CD8-positive, alpha-beta memory T cell (primary cell): Measurements from ENCODE around the gene GEMIN7. TPM values are rescaled to one million over a fixed set of nuclear protein-coding genes. Genes with fewer than 3 reads are reported as not detected.

Source experiments
- CTCF ChIA-PET: fragments of 350-600 bp; sonication (Branson Sonifier 250); formaldehyde crosslinking; loops from one replicate; lab custom pipeline; 2021; ENCODE audit warnings: antibody characterized with exemption; lab: Charles Lee
- POLR2A ChIA-PET: fragments of 350-600 bp; sonication (Branson Sonifier 250); formaldehyde crosslinking; loops from one replicate; lab custom pipeline; 2021; ENCODE audit warnings: antibody characterized with exemption; lab: Charles Lee
- DNase-seq, 5 donors: peaks; one replicate each; pipeline versions ENCODE4 v3.0.0 to v3.0.0-alpha.2; 2020 to 2022; ENCODE audit warnings: mixed read lengths in 1 of 5
- H3K27ac ChIP-seq: one replicate; pipeline ENCODE4 v1.7.0; 2013; ENCODE audit warnings: low read depth, mild to moderate bottlenecking, low read length, moderate library complexity
- H3K27me3 ChIP-seq: 2 replicates; pipeline ENCODE4 v1.7.0; 2013; ENCODE audit warnings: low read length, mild to moderate bottlenecking; ENCODE audit not compliant: insufficient read depth, poor library complexity, severe bottlenecking
- H3K36me3 ChIP-seq: 2 replicates; pipeline ENCODE4 v1.7.0; 2013; ENCODE audit warnings: mild to moderate bottlenecking, low read length, moderate library complexity; ENCODE audit not compliant: insufficient read depth
- H3K4me1 ChIP-seq: 2 replicates; pipeline ENCODE4 v1.7.0; 2013; ENCODE audit warnings: mild to moderate bottlenecking, low read length, moderate library complexity; ENCODE audit not compliant: insufficient read depth
- H3K4me3 ChIP-seq: 2 replicates; pipeline ENCODE4 v1.7.0; 2013; ENCODE audit warnings: mild to moderate bottlenecking, low read length
- H3K9me3 ChIP-seq: 2 replicates; pipeline ENCODE4 v1.7.0; 2013; ENCODE audit warnings: mild to moderate bottlenecking, low read length
- H3K27ac Mint-ChIP-seq, 8 donors: one replicate each; pipeline ENCODE4 v1.8.0; 2020 to 2021; ENCODE audit warnings: mixed read lengths in 8 of 8, mild to moderate bottlenecking in 6 of 8, inconsistent platforms in 3 of 8, moderate library complexity in 3 of 8
- H3K27me3 Mint-ChIP-seq, 2 donors: one replicate each; pipeline ENCODE4 v1.8.0; 2020 to 2021; ENCODE audit warnings: mixed read lengths in 2 of 2, mild to moderate bottlenecking in 1 of 2, moderate library complexity in 1 of 2
- H3K36me3 Mint-ChIP-seq, 3 donors: one replicate each; pipeline ENCODE4 v1.8.0; 2020 to 2021; ENCODE audit warnings: mixed read lengths in 3 of 3, inconsistent platforms in 1 of 3, mild to moderate bottlenecking in 1 of 3
- H3K4me1 Mint-ChIP-seq, 3 donors: one replicate each; pipeline ENCODE4 v1.8.0; 2020 to 2021; ENCODE audit warnings: mixed read lengths in 3 of 3, inconsistent platforms in 1 of 3, mild to moderate bottlenecking in 1 of 3
- H3K4me3 Mint-ChIP-seq, 7 donors: one replicate each; pipeline ENCODE4 v1.8.0; 2020 to 2021; ENCODE audit warnings: mixed read lengths in 7 of 7, mild to moderate bottlenecking in 6 of 7, moderate library complexity in 4 of 7, inconsistent platforms in 2 of 7
- H3K9me3 Mint-ChIP-seq, 5 donors: one replicate each; pipeline ENCODE4 v1.8.0; 2020 to 2022; ENCODE audit warnings: mixed read lengths in 5 of 5, mild to moderate bottlenecking in 3 of 5, moderate library complexity in 2 of 5, inconsistent platforms in 1 of 5
- polyA plus RNA-seq: library from polyadenylated mRNA; unstranded; fragments of 300-500 nt; fragmentation: Illumina TruSeq; gene quantifications from one replicate; pipeline ENCODE4 v1.2.3, GENCODE V29; 2021
- total RNA-seq, 2 experiments: library from RNA; stranded (reverse); gene quantifications; one replicate each; pipeline ENCODE4 v1.2.3, GENCODE V29; 2021

The GEMIN7 gene
- total and polyA plus RNA-seq, 3 experiments from 2014 or later = 51.6 to 93.5 (median 51.6) TPM

DNA sequence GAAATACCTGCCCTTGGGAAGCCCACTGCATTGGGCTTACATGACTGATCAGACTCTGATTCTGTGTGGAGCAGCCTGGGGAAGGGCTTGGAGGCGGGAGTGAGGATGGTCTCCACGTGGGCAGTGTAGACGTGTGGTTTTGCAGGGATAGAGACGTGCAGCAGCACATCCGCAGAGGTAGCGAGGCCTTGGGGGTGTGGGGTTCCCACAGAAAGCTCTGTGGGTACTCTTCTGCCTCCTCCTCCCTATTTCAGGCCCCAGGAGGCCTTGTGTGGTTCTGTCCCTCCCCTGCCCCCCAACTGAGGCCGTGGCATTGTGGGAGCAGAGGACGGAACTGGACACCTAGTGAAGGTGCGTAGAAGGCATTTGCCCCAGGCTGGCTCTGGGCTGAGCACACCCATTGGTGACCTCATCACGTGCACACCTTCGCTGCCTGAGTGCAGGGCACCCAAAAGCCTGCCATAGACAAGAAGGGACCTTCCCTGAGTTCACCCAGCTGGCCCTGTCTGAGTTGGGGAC lies 42.8 kb downstream of the GEMIN7 start:
- Mint-ChIP-seq H3K4me3 (peak overlapping the region in 3 of 7 donors; percentile 18 to 51 (median 24)), H3K4me1 (peaks cover 45 to 76% (median 52%) of the 10 kb centered on the region in 3 donors), H3K27ac (peak overlapping the region in 6 of 8 donors; percentile 21 to 89 (median 70)), H3K36me3 (peaks cover 0 to 3% (median 0%) of the 10 kb centered on the region in 3 donors), H3K9me3 (no peaks in the 10 kb centered on the region), H3K27me3 (no peaks in the 10 kb centered on the region)
- POLR2A ChIA-PET = no interaction called here
- CTCF ChIA-PET = no interaction called here
- no peak for DNase-seq
- Histone ChIP-seq H3K27ac (no peak overlapping the region), H3K27me3 (no peaks in the 10 kb centered on the region), H3K9me3 (no peaks in the 10 kb centered on the region), H3K4me3 (no peak overlapping the region), H3K36me3 (no peaks in the 10 kb centered on the region), H3K4me1 (peaks cover 24% of the 10 kb centered on the region)

DNA sequence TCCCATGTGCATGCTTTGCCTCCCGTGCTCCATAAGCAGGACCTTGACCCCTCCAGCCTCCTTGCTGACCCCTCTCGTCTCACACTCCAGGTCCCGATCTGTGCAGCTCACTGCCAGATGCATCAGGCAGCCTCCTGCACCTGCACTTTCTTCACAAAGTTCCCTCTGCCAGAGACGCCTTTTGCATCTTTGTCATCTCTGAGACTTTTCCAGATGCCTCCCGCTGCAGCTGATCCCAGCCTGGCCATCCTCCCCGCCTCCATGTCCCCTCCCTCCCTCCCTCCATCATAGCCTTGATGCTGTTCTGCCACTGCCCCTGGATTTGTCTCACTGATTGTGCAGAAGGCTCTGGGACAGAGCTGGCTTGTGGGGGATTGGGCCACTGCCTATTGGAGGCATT lies 43.8 kb downstream of the GEMIN7 start:
- Histone ChIP-seq H3K4me1 (peaks cover 14% of the 10 kb centered on the region), H3K27ac (no peak overlapping the region), H3K4me3 (no peak overlapping the region), H3K27me3 (no peaks in the 10 kb centered on the region), H3K9me3 (no peaks in the 10 kb centered on the region), H3K36me3 (no peaks in the 10 kb centered on the region)
- Mint-ChIP-seq H3K27ac (peak overlapping the region in 2 of 8 donors; percentile 32 to 85), H3K4me1 (peaks cover 39 to 67% (median 46%) of the 10 kb centered on the region in 3 donors), H3K4me3 (no peak overlapping the region), H3K9me3 (no peaks in the 10 kb centered on the region), H3K36me3 (peaks cover 0 to 3% (median 0%) of the 10 kb centered on the region in 3 donors), H3K27me3 (no peaks in the 10 kb centered on the region)
- POLR2A ChIA-PET = no interaction called here
- CTCF ChIA-PET = no interaction called here
- no peak for DNase-seq

DNA sequence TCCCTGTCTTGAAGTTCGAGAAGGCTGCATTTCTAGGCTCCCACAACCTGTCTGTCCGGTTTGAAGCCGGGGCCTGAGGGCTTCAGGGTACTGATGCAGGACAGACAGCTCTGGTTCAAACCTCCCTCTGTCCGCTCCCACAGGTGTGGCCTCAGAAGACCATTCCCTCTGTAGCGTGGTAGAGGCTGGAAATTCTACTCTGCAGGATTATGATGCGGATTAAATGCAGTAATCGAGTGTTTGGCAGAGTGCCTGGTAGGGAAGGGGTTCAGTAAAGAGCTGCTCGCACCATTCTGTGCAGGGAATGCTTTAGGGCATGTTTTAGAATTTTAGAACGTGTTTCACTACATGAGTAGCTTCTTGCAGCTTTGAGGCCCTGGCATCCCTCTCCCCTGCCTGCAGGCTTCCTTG lies 44.4 kb downstream of the GEMIN7 start:
- no peaks in the 10 kb centered on the region for H3K36me3 ChIP-seq
- Mint-ChIP-seq H3K4me1 (peaks cover 34 to 61% (median 42%) of the 10 kb centered on the region in 3 donors), H3K27me3 (no peaks in the 10 kb centered on the region), H3K4me3 (no peak overlapping the region), H3K36me3 (peaks cover 0 to 5% (median 0%) of the 10 kb centered on the region in 3 donors), H3K27ac (peak overlapping the region in 2 of 8 donors; percentile 1 to 12), H3K9me3 (no peaks in the 10 kb centered on the region)
- DNase-seq = no peak
- H3K9me3 ChIP-seq = no peaks in the 10 kb centered on the region
- ChIA-PET POLR2A (no interaction called here), CTCF (interaction anchor here (1.0 to 2.7 kb wide), 2 partner anchors 20 to 107 kb away, joined by 3 to 7 read pairs; no protein-coding TSS in a partner anchor)
- H3K4me3 ChIP-seq = no peak overlapping the region
- peaks cover 8% of the 10 kb centered on the region for H3K4me1 ChIP-seq
- no peak overlapping the region for H3K27ac ChIP-seq
- no peaks in the 10 kb centered on the region for H3K27me3 ChIP-seq

DNA sequence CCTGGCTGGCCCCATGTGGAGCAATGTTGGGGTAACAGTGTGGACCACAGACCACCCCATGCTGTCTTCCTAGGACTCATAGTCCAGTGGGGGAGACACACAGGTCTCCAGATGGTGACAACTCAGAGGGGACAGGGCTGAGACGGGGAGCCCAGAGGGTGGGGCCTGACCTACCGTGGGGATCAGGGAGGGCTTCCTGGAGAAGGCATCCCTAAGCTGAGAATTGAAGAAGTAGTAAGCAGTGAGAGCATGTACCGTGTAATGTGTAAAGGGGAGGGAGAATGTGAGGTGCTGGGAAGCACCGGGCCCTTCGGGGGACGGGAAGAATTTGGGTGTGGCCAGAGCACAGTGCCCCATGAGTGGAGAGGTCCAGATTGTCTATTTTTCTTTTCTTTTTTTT lies 45.0 kb downstream of the GEMIN7 start:
- Histone ChIP-seq H3K36me3 (no peaks in the 10 kb centered on the region), H3K9me3 (no peaks in the 10 kb centered on the region), H3K4me3 (no peak overlapping the region), H3K27me3 (no peaks in the 10 kb centered on the region), H3K4me1 (peaks cover 5% of the 10 kb centered on the region), H3K27ac (no peak overlapping the region)
- CTCF ChIA-PET = interaction anchor here (1.0 to 2.7 kb wide), 4 partner anchors 11 to 107 kb away, joined by 3 to 7 read pairs (median 6); no protein-coding TSS in a partner anchor
- no peaks in the 10 kb centered on the region for H3K9me3 Mint-ChIP-seq
- H3K4me3 Mint-ChIP-seq = no peak overlapping the region
- POLR2A ChIA-PET = no interaction called here
- H3K27me3 Mint-ChIP-seq = no peaks in the 10 kb centered on the region
- H3K27ac Mint-ChIP-seq = peak overlapping the region in 3 of 8 donors; percentile 1 to 60 (median 51)
- H3K4me1 Mint-ChIP-seq = peaks cover 30 to 55% (median 42%) of the 10 kb centered on the region in 3 donors
- DNase-seq = no peak
- H3K36me3 Mint-ChIP-seq = peaks cover 0 to 5% (median 0%) of the 10 kb centered on the region in 3 donors

DNA sequence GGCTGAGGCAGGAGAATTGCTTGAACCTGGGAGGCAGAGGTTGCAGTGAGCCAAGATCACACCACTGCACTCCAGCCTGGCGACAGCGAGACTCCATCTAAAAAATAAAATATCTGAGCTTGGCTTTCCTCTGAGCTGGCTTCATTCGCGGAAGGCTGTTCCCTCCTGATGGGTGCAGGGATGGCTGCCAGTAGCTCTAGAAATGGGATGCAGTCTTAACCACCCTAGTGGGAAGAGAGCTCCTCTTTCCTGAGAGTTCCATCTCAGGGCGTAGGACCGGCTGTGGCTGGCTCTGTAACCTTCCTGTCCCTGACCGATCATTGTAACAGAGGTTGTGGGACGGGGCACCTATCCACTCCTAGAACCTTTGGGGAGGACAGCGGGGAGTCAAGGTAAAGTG lies 46.3 kb downstream of the GEMIN7 start:
- Histone ChIP-seq H3K4me3 (no peak overlapping the region), H3K27me3 (no peaks in the 10 kb centered on the region), H3K36me3 (no peaks in the 10 kb centered on the region), H3K4me1 (peaks cover 5% of the 10 kb centered on the region), H3K27ac (no peak overlapping the region), H3K9me3 (no peaks in the 10 kb centered on the region)
- Mint-ChIP-seq H3K36me3 (peaks cover 0 to 3% (median 0%) of the 10 kb centered on the region in 3 donors), H3K27me3 (no peaks in the 10 kb centered on the region), H3K4me1 (peaks cover 25 to 46% (median 34%) of the 10 kb centered on the region in 3 donors), H3K27ac (peak overlapping the region in 1 of 8 donors; percentile 54), H3K9me3 (no peaks in the 10 kb centered on the region), H3K4me3 (no peak overlapping the region)
- CTCF ChIA-PET = interaction anchor here (0.8 to 2.7 kb wide), 9 partner anchors 12 to 109 kb away, joined by 3 to 8 read pairs (median 6); partner anchors contain the start of genes BLOC1S3, CLASRP and TRAPPC6A
- no peak for DNase-seq
- POLR2A ChIA-PET = interaction anchor here (0.6 kb wide), 1 partner anchor 173 kb away, joined by 3 read pairs; no protein-coding TSS in a partner anchor

DNA sequence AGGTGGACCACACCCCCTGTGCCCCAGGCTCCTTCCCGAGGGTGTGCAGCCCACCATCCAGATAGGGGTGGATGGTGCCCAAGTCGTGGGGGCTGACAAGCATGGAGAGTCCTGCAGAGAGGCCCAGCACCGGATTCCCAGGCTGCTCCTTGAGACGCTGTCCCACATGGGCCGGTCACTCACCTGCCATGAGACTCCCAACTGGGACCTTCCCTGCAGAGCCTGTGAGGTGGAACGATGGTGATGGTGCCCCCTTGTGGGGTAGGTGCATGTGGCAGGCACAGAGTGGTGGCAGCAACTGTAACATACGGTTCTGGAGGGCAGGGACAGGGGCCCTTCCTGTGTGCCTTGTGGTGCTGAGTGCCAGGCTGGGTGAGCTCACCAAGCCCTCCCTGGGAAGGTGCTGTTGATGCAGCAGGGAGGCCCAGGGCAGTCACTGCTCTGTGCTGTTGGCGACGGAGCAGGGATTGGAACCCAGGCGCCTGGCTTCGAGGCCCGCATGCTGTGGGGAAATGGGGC lies 47.0 kb downstream of the GEMIN7 start:
- peaks cover 19 to 40% (median 27%) of the 10 kb centered on the region in 3 donors for H3K4me1 Mint-ChIP-seq
- no peaks in the 10 kb centered on the region for H3K27me3 ChIP-seq
- POLR2A ChIA-PET = interaction anchor here (0.6 kb wide), 1 partner anchor 227 kb away, joined by 4 read pairs; no protein-coding TSS in a partner anchor
- no peak overlapping the region for H3K27ac ChIP-seq
- H3K36me3 ChIP-seq = no peaks in the 10 kb centered on the region
- no peaks in the 10 kb centered on the region for H3K9me3 ChIP-seq
- H3K36me3 Mint-ChIP-seq = peaks cover 0 to 2% (median 0%) of the 10 kb centered on the region in 3 donors
- no peak overlapping the region for H3K4me3 Mint-ChIP-seq
- H3K27ac Mint-ChIP-seq = no peak overlapping the region
- CTCF ChIA-PET = interaction anchor here (0.7 to 2.7 kb wide), 15 partner anchors 8 to 109 kb away, joined by 3 to 8 read pairs (median 4); partner anchors contain the start of genes BLOC1S3, CLASRP and TRAPPC6A
- no peaks in the 10 kb centered on the region for H3K9me3 Mint-ChIP-seq
- DNase-seq = peak; percentile 44 to 73 (median 53)
- H3K4me1 ChIP-seq = peaks cover 5% of the 10 kb centered on the region
- H3K4me3 ChIP-seq = no peak overlapping the region
- H3K27me3 Mint-ChIP-seq = no peaks in the 10 kb centered on the region

DNA sequence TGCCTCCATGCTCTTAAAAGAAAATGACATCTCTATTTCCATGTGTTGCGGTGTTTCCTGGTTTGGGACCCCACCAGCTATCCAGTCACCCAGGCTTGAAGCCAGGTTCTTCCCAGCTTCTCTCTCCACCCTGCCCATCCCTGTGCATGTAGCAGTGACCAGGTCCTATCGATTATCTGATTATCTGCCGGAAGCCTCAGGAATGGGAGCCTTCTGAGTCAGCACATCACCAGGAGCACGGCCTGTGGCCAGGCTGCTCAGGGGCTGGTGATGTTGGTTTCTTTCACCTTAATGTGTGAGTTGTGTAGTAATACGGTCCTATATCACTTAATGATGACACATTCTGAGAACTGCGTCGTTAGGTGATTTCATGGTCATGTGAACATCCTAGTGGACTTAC lies 47.6 kb downstream of the GEMIN7 start:
- peaks cover 13 to 33% (median 21%) of the 10 kb centered on the region in 3 donors for H3K4me1 Mint-ChIP-seq
- no peaks in the 10 kb centered on the region for H3K9me3 Mint-ChIP-seq
- H3K27me3 Mint-ChIP-seq = no peaks in the 10 kb centered on the region
- H3K4me3 ChIP-seq = no peak overlapping the region
- peaks cover 0 to 2% (median 0%) of the 10 kb centered on the region in 3 donors for H3K36me3 Mint-ChIP-seq
- no peak overlapping the region for H3K4me3 Mint-ChIP-seq
- H3K9me3 ChIP-seq = no peaks in the 10 kb centered on the region
- ChIA-PET CTCF (interaction anchor here (0.7 to 2.0 kb wide), 9 partner anchors 9 to 69 kb away, joined by 3 to 8 read pairs (median 4); partner anchors contain the start of genes BLOC1S3 and TRAPPC6A), POLR2A (no interaction called here)
- no peaks in the 10 kb centered on the region for H3K36me3 ChIP-seq
- no peak overlapping the region for H3K27ac ChIP-seq
- no peak for DNase-seq
- peaks cover 5% of the 10 kb centered on the region for H3K4me1 ChIP-seq
- H3K27me3 ChIP-seq = no peaks in the 10 kb centered on the region
- peak overlapping the region in 1 of 8 donors; percentile 84 for H3K27ac Mint-ChIP-seq

DNA sequence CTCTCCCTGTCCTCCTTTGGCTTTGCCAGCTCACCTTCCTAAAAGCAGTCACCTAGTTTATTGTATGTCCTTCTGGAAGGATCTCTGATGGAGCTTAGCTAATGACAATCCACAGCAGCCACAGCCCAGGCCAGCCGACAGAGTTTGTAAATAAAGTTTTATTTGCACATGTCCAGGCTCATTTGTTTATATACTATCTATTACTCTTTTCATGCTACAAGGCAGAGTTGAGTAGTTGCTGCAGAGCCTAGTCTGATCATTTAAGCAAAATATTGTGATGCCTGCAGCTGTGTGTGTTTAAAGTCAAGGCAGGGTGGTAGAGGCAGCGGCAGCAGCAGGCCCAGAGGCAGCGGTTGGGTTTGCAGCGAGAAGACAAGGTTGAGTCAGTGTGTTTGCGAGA lies 49.1 kb downstream of the GEMIN7 start:
- Mint-ChIP-seq H3K4me1 (peaks cover 7 to 22% (median 9%) of the 10 kb centered on the region in 3 donors), H3K27me3 (no peaks in the 10 kb centered on the region)
- POLR2A ChIA-PET = no interaction called here

More for the DNA sequence above, 49.1 kb downstream of the GEMIN7 start:
- H3K4me3 ChIP-seq = no peak overlapping the region
- no peak overlapping the region for H3K27ac ChIP-seq
- peaks cover 5% of the 10 kb centered on the region for H3K4me1 ChIP-seq
- peaks cover 0 to 4% (median 0%) of the 10 kb centered on the region in 3 donors for H3K36me3 Mint-ChIP-seq
- no peaks in the 10 kb centered on the region for H3K9me3 Mint-ChIP-seq
- CTCF ChIA-PET = no interaction called here
- no peaks in the 10 kb centered on the region for H3K36me3 ChIP-seq
- no peak for DNase-seq
- H3K27me3 ChIP-seq = no peaks in the 10 kb centered on the region
- H3K9me3 ChIP-seq = no peaks in the 10 kb centered on the region
- peak overlapping the region in 1 of 8 donors; percentile 17 for H3K27ac Mint-ChIP-seq
- H3K4me3 Mint-ChIP-seq = no peak overlapping the region
